ENCODE data around the gene DARS2.
"Not testable (repeated sequence)": the region's sequence is repeated elsewhere in the genome, so short reads cannot be mapped to it uniquely, and the experiment has no call there.

Gene DARS2, protein sequence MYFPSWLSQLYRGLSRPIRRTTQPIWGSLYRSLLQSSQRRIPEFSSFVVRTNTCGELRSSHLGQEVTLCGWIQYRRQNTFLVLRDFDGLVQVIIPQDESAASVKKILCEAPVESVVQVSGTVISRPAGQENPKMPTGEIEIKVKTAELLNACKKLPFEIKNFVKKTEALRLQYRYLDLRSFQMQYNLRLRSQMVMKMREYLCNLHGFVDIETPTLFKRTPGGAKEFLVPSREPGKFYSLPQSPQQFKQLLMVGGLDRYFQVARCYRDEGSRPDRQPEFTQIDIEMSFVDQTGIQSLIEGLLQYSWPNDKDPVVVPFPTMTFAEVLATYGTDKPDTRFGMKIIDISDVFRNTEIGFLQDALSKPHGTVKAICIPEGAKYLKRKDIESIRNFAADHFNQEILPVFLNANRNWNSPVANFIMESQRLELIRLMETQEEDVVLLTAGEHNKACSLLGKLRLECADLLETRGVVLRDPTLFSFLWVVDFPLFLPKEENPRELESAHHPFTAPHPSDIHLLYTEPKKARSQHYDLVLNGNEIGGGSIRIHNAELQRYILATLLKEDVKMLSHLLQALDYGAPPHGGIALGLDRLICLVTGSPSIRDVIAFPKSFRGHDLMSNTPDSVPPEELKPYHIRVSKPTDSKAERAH

DNA sequence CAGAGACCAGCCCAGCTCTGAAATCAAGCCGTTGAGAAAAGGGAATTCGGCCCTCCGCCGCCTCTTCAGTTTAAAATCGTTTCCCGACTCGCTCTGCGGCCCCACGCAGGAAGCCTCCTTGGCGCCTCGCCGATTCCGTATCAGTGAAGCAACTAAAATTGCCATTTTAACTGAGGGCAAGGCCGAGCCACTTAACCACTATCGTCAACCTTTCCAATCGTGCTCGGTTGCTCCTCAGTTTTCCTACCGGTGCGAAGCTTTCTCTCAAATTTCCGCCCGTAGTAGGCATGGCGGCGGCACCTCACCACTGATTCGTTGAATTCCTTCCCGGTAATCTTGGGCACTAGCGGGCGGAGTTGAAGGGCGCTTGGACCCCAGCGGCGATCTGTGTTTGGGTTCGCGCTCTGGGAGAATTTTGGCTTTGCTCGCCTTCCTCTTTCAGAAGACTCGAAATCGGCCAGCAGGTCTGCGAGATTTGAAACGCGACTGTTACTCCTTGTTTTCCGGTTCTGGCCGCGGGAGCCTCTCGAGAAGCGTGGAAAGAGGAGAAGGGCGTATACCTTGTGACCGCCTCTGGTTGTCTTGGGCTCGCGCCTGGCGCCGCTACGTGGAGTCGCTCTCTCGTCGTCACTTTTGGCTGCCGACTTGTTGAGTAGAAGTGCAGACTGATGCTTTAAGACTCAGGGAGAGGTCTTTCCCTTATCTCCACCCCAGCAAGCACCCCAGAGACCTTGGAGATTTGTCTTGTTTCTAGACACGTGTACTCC, at the start of gene DARS2, which contains the start of gene CENPL:
Gene DARS2, plus strand, starts transcription at position 359 of the 767 bp plus-strand sequence. CDS start 557 bp downstream, outside the sequence.
Gene CENPL, minus strand, starts transcription at position 569 of the 767 bp plus-strand sequence. CDS start 13,584 bp downstream, outside the sequence.
- DNase-seq (ENCODE audit: low read depth) = peak; percentile 73

DNA sequence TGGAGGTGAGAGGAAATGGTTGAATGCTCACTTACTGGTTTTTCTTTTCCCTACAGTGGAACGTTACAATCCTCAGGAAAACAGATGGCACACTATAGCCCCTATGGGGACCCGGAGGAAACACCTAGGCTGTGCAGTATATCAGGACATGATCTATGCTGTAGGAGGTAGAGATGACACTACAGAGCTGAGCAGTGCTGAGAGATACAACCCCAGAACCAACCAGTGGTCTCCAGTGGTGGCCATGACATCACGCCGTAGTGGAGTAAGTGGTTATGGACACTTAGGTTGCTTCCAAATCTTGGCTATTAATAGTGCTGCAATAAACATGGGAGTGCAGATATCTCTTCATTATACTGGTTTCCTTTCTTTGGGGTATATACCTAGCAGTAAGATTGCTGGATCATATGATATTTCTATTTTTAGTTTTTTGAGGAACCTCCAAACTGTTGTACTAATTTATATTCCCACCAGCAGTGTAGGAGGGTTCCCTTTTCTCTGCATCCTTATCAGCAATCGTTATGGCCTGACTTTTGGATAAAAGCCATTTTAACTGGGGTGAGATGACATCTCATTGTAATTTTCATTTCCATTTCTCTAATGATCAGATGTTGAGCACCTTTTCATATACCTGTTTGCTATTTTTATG, 48.8 kb upstream of the DARS2 start:
- DNase-seq (ENCODE audit: low read depth) = no peak

DNA sequence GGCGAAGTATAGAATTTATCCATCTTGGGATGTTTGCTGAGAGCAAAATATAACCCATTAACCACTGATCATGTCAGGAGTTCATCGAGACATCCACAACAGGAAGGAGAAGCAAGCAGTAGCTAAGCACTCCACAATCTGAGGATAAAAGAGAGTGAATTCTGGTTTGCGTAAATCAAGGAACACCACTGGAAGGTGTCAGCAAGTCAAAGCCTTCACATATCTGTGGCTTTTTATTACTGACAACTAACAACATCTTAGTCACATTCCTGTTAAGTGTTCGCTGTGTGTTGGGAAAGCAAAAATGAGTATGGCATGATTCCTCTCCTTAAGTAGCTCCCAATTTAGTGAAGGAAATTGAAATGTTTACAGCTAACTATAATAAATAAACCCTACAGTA, 44.5 kb upstream of the DARS2 start:
- DNase-seq (ENCODE audit: low read depth) = no peak

DNA sequence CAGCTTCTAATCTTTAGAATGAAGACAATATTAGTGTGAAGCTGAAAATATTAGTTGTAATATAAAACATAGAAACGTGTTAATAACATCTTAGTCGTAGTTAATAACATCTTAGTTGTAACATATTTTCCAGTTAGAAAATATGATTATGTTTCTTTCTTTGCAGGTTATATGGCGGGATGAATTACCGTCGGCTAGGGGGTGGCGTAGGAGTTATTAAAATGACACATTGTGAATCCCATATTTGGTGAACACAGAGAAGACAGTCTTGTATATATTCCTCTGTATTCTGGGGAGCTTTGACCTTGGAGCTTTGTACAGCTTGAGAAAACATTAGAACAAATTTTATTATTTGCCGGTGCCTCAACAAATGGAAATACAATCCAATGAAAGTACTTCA, 39.5 kb upstream of the DARS2 start:
- no peak for DNase-seq (ENCODE audit: low read depth)

DNA sequence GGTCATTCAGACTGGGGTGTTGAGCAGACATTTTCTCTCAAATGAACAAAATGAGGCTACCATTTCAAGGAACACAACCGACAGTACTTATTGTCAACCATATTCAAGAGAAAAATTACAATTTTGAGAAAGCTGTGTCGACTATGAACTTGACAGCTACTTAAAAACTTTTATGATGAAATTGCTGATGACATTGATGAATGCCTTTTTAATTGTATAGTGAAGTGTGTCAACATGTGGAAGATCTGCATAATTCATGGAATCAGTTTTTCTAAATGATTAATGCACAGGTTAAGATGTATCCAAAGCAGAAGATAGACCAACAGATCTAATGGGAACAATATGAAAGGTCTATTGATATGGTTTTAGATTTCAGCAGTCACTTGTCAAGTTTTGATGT, 34.6 kb upstream of the DARS2 start:
- DNase-seq (ENCODE audit: low read depth) = no peak

DNA sequence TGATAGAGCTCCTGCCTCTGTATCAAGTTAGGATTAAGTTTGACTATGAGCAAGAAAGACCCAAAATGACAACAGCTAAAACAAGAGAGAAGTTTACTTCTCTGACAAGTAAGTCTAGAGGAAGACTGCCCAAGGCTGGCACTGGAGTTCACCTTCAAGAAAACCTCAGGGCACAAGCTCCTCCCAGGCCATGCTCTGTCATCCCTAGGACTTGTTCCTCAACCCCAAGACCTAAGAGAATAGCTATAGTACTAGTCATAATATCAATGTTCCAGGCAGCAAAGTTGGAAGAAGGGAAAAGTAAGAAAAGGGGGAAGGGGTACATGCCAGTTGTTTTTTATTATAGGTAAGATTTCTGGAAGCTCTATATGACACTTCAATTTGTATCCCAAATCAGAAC, 26.4 kb upstream of the DARS2 start:
- DNase-seq (ENCODE audit: low read depth) = no peak

DNA sequence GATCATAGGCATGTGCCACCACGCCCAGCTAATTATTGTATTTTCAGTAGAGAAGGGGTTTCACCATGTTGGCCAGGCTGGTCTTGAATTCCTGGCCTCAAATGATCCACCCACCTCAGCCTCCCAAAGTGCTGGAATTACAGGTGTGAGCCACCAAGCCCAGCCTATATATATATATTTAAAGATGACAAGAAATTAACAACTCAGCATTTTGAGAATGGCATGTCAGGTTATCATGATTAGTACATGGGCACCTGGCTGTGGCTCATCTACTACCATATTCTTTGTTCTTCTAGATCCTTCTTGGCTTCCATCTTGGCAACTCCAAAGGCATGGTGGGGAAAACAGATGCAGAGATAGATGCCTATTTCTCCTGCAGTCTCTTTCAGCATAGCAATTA, 24.5 kb upstream of the DARS2 start:
- DNase-seq (ENCODE audit: low read depth) = not testable (repeated sequence)

DNA sequence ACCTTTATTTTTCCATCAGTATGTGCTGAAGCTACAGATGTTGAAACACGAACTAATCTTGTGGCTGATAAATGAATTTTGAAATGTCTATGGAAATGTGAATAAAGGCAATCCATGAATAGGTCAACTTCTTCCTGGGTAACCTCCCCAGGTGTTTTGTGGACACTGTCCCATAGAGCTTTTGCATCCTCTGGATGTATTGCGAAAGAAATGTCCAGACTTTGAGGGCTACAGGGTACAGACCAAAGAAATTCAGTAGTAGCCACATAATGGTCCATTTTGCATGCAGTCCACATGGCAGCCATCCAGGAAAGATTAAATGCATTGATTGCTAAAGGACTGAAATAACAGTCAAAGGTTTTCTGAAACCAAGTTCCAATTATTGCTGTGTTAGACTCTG, 21.5 kb upstream of the DARS2 start:
- no peak for DNase-seq (ENCODE audit: low read depth)

DNA sequence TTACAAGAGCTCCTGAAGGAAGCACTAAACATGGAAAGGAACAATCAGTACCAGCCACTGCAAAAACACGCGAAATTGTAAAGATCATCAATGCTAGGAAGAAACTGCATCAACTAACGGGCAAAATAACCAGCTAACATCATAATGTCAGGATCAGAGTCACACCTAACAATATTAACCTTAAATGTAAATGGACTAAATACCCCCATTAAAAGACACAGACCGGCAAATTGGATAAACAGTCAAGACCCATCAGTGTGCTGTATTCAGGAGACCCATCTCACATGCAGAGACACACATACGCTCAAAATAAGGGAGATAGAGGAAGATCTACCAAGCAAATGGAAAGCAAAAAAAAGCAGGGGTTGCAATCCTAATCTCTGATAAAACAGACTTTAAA, 10.8 kb upstream of the DARS2 start:
- DNase-seq (ENCODE audit: low read depth) = not testable (repeated sequence)

DNA sequence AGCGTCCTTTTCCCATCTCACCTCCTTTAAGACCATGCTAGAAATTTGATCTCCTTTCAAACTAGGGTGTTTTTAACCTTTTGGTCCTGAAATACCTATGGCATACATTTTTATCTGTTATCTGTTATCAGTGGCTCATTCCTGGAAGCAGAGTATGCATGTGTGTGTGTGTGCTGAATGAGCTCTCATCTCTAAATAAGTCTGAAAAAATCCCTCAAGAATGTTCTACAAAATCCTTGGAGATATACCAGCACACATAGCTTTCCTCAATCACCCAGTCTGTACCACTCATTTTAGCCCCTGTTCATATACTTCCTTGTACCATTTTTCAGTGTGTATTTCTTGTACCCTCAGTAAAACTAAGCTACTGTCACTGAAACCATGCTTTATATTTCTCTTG, 6.0 kb upstream of the DARS2 start:
- DNase-seq (ENCODE audit: low read depth) = no peak

DNA sequence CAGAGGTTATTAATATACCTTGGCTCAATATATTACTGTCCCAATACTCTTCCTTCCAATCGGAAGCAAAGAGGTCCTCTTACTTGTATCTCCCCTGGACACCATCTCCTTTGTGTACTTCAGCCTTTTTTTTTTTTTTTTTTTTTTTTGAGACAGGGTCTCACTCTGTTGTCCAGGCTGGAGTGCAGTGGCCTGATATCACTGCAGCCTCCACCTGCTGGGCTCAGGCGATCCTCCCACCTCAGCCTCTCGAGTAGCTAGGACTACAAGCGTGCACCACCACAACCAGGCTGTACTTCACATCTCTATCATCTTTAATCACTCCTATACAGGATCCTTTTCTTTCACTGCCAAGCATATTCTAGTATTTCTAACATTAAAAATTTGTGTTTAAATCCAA, 2.8 kb upstream of the DARS2 start:
- no peak for DNase-seq (ENCODE audit: low read depth)

DNA sequence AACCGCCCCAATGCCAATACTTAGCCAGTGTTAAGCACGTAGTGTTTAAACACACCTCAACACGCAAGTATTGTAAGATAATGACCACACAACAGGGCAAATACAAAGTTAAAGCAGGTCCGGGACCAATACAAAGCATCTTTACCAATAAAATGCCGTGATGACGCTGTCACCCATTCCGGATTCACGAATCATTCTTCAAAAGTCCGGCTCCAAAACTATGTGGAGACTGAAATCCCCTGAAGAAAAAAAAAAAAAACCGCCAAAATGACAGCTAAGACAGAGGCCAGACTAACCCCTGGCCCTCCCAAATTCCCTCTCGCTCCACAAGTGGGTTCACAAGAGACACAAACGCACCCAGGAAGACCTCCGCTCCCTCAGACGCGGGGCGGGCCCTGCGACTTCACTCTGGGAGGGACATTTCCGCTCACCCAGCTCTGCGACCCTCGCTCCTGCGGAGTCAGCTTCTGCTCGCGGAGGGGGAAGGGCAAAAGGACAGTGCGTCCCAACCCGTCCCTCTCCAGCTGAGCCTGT, 625 bp upstream of the DARS2 start:
- no peak for DNase-seq (ENCODE audit: low read depth)

DNA sequence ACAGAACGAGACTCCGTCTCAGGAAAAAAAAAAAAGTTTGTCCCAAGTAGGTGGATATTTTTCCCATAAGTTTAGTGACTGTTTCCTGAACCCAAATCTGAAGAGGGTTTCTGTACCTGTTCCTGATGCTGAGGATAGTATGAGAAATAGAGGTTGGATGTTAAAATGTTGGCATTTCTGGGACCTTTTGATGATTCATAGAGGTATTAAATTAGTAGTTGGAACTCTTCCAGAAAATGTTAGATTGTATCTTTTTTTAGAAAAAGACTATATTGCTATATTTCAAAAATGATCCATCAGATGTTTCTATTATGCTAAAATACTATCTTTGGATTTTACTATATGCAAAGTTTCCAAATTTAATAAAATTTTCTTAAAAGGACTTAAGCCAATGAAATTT, 3.1 kb downstream of the DARS2 start:
- DNase-seq (ENCODE audit: low read depth) = no peak

DNA sequence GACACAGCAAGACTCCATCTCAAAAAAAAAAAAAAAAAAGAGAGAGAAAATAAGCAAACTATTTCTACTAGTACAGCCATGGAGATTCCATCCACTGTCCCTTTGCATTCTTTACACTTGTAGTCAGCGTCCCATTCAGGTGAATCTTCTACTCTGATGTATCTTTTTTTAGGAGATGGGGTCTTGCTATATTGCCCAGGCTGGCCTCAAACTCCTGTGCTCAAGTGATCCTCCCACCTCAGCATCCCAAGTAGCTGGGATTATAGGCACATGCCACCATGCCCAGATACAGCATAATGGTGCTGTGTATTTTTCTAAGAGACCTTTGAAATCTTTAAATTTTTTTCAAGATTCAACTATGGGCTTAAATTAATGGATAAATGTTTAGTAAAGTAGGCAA, 8.3 kb downstream of the DARS2 start:
- DNase-seq (ENCODE audit: low read depth) = no peak

DNA sequence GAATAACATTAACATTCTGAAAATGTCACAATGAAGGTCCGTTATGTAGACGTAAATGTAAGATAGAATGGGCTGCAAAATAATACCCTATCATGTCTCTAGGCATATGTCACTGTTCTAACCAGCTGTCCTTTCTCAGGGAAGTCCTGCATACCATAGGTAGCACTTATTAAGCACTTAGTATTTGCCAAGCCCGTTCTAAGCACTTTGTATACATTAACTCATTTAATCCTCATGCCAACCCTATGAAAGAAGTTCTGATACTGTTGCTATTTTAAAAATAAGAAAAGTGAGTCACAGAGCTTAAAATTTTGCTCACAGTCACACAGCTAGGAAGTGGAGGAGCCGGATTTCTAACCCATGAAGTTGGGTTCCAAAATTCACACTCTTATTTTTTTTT, 27.6 kb downstream of the DARS2 start:
- DNase-seq (ENCODE audit: low read depth) = no peak

DNA sequence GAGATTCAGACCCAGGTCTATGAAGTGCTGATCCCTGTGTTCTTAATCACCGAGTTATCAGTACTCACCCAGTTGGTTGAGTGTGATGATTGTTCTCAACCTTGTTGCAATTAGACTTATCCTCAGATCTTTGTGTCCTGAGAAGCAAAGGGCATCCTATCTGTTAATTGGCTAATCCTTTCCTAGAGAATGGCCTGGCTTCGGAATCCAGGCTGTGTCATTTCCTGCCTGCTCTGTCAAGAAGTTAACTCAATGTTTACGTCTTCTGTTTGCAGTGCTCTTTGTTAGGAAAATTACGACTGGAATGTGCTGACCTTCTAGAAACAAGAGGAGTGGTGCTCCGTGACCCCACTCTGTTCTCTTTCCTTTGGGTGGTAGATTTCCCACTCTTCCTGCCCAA, 28.6 kb downstream of the DARS2 start:
- no peak for DNase-seq (ENCODE audit: low read depth)

DNA sequence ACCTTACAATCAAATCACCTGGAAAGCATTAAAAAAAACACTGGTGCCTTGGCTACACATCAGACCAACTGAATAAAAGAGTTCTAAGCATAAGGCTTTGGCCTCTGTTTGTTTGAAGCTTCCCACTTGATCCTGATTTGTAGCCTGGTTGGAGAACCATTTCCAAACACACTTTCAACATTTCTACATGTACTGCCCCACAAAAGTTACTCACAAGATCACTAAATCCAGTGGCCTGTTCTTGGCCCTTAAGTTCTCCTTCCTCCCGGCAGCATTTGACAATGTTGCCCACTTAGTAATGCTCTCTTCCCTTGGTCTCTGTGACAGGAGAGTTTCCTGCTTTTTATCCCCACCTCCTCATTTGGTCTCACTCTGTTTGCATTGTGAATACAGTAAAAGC, 31.5 kb downstream of the DARS2 start:
- DNase-seq (ENCODE audit: low read depth) = no peak

DNA sequence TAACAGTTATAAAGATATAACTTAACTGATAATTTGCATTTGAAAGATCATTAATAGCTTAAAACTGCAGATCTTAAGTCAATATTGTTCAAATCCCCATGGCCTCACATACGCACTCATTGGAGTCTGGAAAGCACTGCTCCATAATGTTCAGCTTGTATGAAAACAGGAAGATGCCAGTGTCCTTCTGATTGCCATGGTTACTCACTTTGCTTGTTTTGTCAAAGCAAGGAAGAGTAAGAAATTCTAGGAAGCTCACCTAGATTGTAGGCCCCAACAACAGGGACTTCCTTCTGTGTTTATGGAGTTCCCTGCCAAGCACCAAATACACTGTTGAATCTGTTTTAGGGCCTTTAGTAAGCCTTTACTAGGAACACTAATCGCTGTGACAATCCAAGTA, 32.4 kb downstream of the DARS2 start:
- no peak for DNase-seq (ENCODE audit: low read depth)

DNA sequence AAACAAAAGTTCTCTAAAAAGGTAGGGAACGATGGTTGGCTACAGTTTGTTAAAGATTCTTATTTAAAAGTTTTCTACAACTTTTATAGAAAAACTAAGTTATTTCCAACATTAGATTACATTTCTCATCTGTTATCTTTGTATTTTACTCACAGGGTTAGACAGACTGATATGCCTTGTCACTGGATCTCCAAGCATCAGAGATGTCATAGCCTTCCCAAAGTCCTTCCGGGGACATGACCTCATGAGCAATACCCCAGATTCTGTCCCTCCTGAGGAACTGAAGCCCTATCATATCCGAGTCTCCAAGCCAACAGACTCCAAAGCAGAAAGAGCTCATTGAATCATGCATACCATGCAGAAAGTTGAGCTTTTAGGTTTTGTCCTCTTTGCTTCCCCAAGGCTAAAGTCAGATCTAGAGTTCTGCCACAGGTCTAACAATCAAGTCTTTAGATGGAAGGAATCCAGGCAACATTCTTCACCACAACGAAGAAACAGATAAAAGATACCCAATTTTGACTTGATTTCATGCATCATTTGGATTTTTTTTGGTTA, 33.0 kb downstream of the DARS2 start:
- DNase-seq (ENCODE audit: low read depth) = no peak

DNA sequence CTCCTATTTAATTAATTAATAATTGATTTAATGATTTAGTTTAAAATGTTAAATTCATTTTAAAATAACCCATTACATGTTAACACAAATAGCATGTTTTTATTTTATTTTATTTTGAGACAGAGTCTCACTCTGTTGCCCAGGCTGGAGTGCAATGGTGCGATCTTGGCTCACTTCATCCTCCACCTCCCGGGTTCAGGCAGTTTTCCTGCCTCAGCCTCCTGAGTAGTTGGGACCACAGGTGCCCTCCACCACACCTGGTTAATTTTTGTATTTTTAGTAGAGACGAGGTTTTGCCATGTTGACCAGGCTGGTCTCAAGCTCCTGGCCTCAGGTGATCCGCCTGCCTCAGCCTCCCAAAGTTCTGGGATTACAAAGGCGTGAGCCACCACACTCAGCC, 35.1 kb downstream of the DARS2 start:
- DNase-seq (ENCODE audit: low read depth) = not testable (repeated sequence)

DNA sequence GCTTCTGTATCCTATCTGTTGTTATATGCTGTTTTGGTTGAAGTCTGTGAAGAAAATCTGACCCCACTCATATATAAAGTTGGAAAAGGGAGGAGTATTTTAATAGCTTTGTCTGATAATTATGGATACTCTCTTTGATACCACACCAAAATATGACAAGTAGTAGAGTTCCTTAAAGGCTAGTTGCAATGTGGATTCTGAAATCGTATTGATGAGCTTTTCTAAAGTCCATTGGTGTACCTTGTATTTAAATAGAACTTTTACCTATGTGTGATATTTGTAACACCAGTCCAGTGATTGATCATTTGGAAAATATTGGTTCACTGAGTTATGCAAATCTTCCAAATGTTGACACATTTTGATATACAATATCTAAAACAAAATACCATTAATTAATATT, 35.6 kb downstream of the DARS2 start:
- DNase-seq (ENCODE audit: low read depth) = no peak

DNA sequence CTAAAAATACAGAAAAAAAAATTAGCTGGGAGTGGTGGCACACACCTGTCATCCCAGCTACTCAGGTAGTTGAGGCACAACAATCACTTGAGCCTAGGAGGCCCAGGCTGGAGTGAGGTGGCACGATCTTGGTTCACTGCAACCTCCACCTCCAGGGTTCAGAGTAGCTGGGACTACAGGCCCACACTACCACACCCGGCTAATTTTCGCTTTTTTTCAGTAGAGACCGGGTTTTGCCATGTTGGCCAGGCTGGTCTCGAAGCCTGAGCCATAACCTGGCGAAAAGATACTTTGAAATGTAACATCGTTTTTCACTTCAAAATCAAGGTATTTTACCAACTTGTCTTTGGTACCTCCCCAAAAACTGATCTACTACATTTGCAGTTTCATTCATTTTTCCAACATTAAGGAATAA, 37.3 kb downstream of the DARS2 start:
- DNase-seq (ENCODE audit: low read depth) = peak; percentile 29

Measured in stimulated activated CD8-positive, alpha-beta memory T cell treated with anti-CD3 and anti-CD28 coated beads, Interleukin-15, amount 100 ng/mL, for 24 hours (primary cell).